ENCODE results near the gene LRAT. TPM values are rescaled to one million over a fixed set of nuclear protein-coding genes. Genes with fewer than 3 reads are reported as not detected.
"Not testable (repeated sequence)": the region's sequence is repeated elsewhere in the genome, so short reads cannot be mapped to it uniquely, and the experiment has no call there.

Gene LRAT
- polyA plus RNA-seq (2013, experiment 1 of 2), result 0.29 TPM
- polyA plus RNA-seq (2013, experiment 2 of 2), result 0.25 TPM

DNA sequence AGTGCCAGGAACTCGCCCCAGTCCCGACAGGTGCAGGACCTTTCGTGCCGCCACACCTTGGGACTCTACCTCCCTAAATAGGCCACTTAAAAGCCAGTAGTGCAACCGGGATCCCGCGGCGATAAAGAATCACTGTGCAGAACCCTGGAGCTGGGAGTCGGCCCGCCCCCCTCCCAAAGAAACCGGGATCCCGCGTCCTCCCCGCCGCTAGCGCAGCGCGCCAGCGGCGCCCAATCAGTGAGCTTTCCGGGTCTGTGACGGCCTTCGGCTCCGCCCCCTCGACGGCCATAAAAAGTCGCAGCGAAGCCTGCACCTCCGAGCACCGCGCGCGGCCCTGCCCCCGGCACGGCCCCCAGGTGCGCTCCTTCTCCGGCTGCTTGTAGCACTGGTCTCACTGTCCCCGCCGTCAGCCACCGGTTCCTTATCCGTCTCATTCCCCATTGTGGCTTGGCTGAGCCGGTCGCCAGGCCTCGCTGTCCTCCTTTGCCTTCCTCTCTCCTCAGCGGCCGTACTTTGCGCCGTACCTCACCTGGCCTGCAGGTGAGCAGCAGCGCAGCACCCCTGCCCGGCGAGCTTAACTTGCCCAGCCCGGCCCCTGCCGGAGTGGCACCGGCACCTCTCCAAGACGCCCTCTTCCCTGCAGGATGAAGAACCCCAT is at the start of gene LRAT:
Gene LRAT, plus strand, starts transcription at position 318 of the 658 bp plus-strand sequence. Its CDS starts 327 bp downstream, at position 645.
- 0 to 1% methylated on average over 35 to 46 of the region's 55 CpGs for WGBS, 2 experiments (ENCODE audit: insufficient coverage in 2 of 2)
- H3K36me3 ChIP-seq (ENCODE audit: control insufficient read depth, insufficient read depth, low read length), result no peaks in the 10 kb centered on the region
- H3K27ac ChIP-seq (ENCODE audit: low read depth, low read length, severe bottlenecking), result no peak within 1 kb of the TSS
- H3K4me3 ChIP-seq (ENCODE audit: extremely low read depth, insufficient read depth, low read length, poor library complexity, severe bottlenecking), result peak within 1 kb of the TSS; percentile 38
- H3K9me3 ChIP-seq (ENCODE audit: control insufficient read depth, low read length), result no peaks in the 10 kb centered on the region
- H3K4me1 ChIP-seq (ENCODE audit: control insufficient read depth, insufficient read depth, low read length, poor library complexity, severe bottlenecking), result peaks cover 22% of the 10 kb centered on the region

DNA sequence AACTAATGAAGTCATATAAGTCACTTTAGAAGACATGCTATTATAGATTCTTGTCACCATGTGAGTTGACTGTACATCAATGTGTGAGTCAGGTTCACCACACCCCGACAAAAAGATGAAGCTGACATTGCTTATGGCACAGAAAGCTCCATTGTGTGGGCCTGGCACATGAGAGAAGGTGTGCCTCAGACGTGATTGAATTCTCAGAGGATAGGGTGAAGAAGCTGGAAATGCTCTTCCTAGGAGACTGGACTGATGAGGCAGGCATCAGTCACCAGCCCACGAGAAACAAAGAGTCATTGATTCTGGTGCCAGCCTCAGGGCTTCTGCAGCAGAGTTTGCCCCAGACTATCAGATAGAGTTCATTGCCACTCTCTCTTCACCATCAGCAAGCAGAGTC is 35.9 kb upstream of the LRAT start:
- no peak overlapping the region for H3K4me3 ChIP-seq (ENCODE audit: extremely low read depth, insufficient read depth, low read length, poor library complexity, severe bottlenecking)
- H3K27ac ChIP-seq (ENCODE audit: low read depth, low read length, severe bottlenecking), result no peak overlapping the region
- H3K4me1 ChIP-seq (ENCODE audit: control insufficient read depth, insufficient read depth, low read length, poor library complexity, severe bottlenecking), result no peaks in the 10 kb centered on the region
- H3K36me3 ChIP-seq (ENCODE audit: control insufficient read depth, insufficient read depth, low read length), result no peaks in the 10 kb centered on the region
- 74 to 89% methylated on average over 3 of the region's 3 CpGs for WGBS, 2 experiments (ENCODE audit: insufficient coverage in 2 of 2)
- H3K9me3 ChIP-seq (ENCODE audit: control insufficient read depth, low read length), result no peaks in the 10 kb centered on the region

DNA sequence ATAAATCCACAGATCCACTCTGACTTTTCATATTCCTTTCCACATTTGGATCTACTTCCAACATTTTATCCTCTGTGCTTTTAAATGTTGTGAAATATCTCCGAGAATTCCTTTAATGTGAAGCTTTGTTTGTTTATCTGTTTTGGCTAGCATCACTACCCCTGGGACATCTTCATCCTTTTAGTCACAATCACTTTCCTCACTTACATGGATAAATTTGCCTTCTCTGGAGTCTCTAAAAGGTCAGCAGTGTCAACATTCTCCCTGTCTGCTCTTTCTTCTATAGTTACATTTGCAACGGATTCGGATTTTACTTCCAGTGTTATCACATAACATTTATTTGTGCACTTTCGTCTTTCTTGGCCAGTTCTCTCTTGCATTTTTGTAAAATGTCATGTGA is 34.2 kb upstream of the LRAT start:
- 79% methylated on average over 3 of the region's 4 CpGs; no CpG with 5 or more reads in 1 of the 2 experiments for WGBS, 2 experiments (ENCODE audit: insufficient coverage in 2 of 2)
- Histone ChIP-seq H3K4me3 (ENCODE audit: extremely low read depth, insufficient read depth, low read length, poor library complexity, severe bottlenecking) (no peak overlapping the region), H3K36me3 (ENCODE audit: control insufficient read depth, insufficient read depth, low read length) (no peaks in the 10 kb centered on the region), H3K9me3 (ENCODE audit: control insufficient read depth, low read length) (no peaks in the 10 kb centered on the region), H3K27ac (ENCODE audit: low read depth, low read length, severe bottlenecking) (no peak overlapping the region), H3K4me1 (ENCODE audit: control insufficient read depth, insufficient read depth, low read length, poor library complexity, severe bottlenecking) (no peaks in the 10 kb centered on the region)

DNA sequence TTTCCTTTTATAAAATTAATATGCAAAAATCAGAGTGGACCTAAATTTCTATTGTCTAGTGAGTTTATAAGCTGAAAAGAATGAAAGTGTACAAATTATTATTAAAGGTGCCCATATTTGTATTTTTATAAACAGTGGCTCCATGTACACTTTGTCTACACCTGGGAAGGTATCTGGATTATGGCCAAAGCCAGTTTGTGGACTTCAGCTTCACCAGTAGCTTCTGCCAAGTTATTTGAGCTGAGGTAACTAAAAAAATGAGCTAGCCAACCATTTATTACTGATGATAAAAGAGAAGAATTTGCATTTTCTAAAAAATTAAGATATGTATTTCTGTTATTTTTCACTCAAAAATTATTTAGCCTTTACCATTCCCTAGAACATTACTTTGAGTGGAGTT is 32.3 kb upstream of the LRAT start:
- Histone ChIP-seq H3K36me3 (ENCODE audit: control insufficient read depth, insufficient read depth, low read length) (no peaks in the 10 kb centered on the region), H3K4me1 (ENCODE audit: control insufficient read depth, insufficient read depth, low read length, poor library complexity, severe bottlenecking) (no peaks in the 10 kb centered on the region), H3K27ac (ENCODE audit: low read depth, low read length, severe bottlenecking) (no peak overlapping the region), H3K4me3 (ENCODE audit: extremely low read depth, insufficient read depth, low read length, poor library complexity, severe bottlenecking) (no peak overlapping the region), H3K9me3 (ENCODE audit: control insufficient read depth, low read length) (no peaks in the 10 kb centered on the region)

DNA sequence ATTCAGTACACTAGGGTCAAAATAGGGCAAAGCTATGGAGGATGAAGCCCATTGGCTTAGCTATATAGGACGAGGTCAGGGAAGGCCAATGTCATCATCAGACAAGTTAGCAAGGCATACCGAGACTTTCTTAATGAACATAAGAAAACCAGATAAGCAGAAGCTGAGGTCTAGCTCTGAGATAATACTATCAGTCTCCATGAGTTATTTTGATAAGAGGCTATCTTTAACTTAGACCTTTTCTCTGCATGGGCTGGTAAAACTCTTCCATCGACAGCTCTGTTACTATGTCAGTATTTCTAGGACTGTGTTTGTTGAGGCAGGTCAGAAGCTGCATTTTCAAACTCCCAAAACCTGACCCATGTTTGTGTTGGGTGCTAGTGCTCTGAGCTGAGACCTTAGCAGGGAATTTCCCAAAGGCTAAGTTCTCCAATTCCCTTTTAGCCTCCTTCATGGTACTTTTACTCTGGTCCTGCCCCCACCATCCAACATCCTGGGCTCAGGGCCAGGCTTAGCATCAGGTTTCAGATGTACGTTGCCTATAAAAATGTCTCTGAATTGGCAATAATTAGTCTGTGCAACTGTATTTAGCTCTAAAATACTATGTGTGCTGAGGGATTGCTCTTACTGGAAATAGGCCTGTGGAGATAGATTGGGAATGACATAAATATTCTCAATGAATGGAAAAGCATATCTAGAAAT is 29.3 kb upstream of the LRAT start:
- Histone ChIP-seq H3K36me3 (ENCODE audit: control insufficient read depth, insufficient read depth, low read length) (no peaks in the 10 kb centered on the region), H3K4me1 (ENCODE audit: control insufficient read depth, insufficient read depth, low read length, poor library complexity, severe bottlenecking) (peaks cover 5% of the 10 kb centered on the region), H3K27ac (ENCODE audit: low read depth, low read length, severe bottlenecking) (no peak overlapping the region), H3K9me3 (ENCODE audit: control insufficient read depth, low read length) (no peaks in the 10 kb centered on the region), H3K4me3 (ENCODE audit: extremely low read depth, insufficient read depth, low read length, poor library complexity, severe bottlenecking) (no peak overlapping the region)
- 86 to 95% methylated on average over 1 to 3 of the region's 4 CpGs for WGBS, 2 experiments (ENCODE audit: insufficient coverage in 2 of 2)

DNA sequence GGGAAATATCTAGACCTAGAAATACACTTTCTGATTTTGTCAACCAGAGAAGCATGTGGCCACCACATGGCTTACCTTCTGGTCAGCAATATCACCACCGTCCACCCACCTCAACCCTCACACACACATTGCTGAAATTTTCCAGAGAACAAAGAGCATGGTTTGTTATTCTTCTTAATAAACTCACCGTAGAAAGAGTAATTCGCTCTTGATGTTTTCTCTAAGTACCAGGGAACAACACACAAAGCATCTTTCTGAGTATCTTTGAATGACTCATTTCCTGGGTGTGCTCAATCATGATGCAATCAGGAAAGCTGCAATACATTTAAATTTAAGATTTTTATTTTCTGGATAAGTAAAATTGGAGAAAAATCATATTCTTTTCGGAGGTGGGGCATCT is 24.7 kb upstream of the LRAT start:
- Histone ChIP-seq H3K4me1 (ENCODE audit: control insufficient read depth, insufficient read depth, low read length, poor library complexity, severe bottlenecking) (peaks cover 5% of the 10 kb centered on the region), H3K4me3 (ENCODE audit: extremely low read depth, insufficient read depth, low read length, poor library complexity, severe bottlenecking) (no peak overlapping the region), H3K27ac (ENCODE audit: low read depth, low read length, severe bottlenecking) (no peak overlapping the region), H3K9me3 (ENCODE audit: control insufficient read depth, low read length) (no peaks in the 10 kb centered on the region), H3K36me3 (ENCODE audit: control insufficient read depth, insufficient read depth, low read length) (no peaks in the 10 kb centered on the region)
- WGBS, 2 experiments (ENCODE audit: insufficient coverage in 2 of 2), result 94% methylated on average over 2 of the region's 4 CpGs

DNA sequence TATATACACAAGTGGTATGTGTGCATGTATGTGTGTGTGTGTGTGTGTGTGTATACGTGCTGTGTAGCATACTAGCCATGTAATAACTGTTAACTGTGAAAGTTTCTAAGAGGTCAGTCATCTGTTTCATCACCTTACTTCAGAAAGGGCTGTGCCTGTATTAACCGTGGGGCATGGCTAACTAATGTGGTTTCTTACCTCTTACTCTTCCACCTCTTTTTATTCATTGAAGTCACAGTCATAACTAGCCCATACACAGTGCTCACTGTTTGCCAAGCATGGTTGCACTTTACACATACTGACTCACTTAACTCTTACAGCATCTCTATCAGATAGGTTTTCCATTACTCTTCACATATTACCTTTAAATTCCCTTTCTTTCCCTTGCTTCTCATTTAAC is 23.7 kb upstream of the LRAT start:
- H3K9me3 ChIP-seq (ENCODE audit: control insufficient read depth, low read length), result no peaks in the 10 kb centered on the region
- H3K27ac ChIP-seq (ENCODE audit: low read depth, low read length, severe bottlenecking), result no peak overlapping the region
- peaks cover 5% of the 10 kb centered on the region for H3K4me1 ChIP-seq (ENCODE audit: control insufficient read depth, insufficient read depth, low read length, poor library complexity, severe bottlenecking)
- no peak overlapping the region for H3K4me3 ChIP-seq (ENCODE audit: extremely low read depth, insufficient read depth, low read length, poor library complexity, severe bottlenecking)
- 60 to 86% methylated on average over 1 to 2 of the region's 2 CpGs for WGBS, 2 experiments (ENCODE audit: insufficient coverage in 2 of 2)
- no peaks in the 10 kb centered on the region for H3K36me3 ChIP-seq (ENCODE audit: control insufficient read depth, insufficient read depth, low read length)

DNA sequence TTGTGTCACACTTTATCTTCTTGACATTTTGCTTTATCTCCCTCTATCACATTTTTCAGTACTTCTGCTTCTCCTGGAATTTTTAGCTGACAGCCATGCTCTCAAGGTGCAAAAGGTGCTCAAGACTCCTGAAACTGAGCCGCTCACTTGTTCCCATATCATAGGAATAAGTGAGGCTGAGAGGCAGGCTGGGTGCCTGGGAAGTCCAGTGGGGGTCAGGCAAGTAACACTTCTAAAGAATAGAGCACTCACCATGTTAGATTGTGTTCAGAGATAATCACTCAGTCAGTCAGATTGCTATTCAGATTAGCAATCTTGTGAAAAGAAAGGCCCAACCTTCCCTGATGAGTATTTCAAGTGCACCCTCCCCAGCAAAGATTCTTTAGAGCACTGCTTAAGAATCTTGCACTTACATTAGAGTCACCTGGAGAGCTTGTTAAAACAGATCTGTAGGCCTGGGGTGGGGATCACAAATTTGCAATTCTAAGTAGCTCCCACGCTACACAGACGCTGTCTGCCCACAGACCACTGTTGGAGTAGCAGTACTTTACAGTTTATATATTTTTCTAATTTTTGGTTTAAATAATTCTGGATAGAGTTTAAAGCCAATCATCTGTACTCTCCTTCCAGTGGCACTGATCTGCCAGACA is 23.1 kb upstream of the LRAT start:
- Histone ChIP-seq H3K4me3 (ENCODE audit: extremely low read depth, insufficient read depth, low read length, poor library complexity, severe bottlenecking) (no peak overlapping the region), H3K4me1 (ENCODE audit: control insufficient read depth, insufficient read depth, low read length, poor library complexity, severe bottlenecking) (peaks cover 5% of the 10 kb centered on the region), H3K27ac (ENCODE audit: low read depth, low read length, severe bottlenecking) (no peak overlapping the region), H3K9me3 (ENCODE audit: control insufficient read depth, low read length) (no peaks in the 10 kb centered on the region), H3K36me3 (ENCODE audit: control insufficient read depth, insufficient read depth, low read length) (no peaks in the 10 kb centered on the region)
- no CpG with 5 or more reads among the region's 3 CpGs for WGBS, 2 experiments (ENCODE audit: insufficient coverage in 2 of 2)

DNA sequence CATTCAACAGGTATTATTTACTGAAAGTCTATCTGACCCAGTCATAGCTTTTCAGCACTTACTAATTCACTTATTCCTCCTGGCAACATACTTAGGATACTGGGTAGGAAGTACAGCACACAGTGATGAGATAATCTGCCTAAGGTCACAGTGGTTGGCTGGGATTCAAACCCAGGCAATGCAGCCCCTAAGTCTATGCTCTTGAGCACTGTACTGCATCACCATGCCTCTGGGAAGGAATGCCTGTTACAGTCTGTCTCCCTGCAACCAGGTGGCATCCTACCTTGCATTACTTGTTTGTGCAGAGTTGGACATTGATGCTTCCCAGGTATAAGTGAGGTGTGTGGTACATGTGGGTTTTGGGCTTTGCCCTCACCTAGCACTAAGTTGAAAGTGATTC is 21.5 kb upstream of the LRAT start:
- H3K27ac ChIP-seq (ENCODE audit: low read depth, low read length, severe bottlenecking), result no peak overlapping the region
- H3K36me3 ChIP-seq (ENCODE audit: control insufficient read depth, insufficient read depth, low read length), result no peaks in the 10 kb centered on the region
- no peak overlapping the region for H3K4me3 ChIP-seq (ENCODE audit: extremely low read depth, insufficient read depth, low read length, poor library complexity, severe bottlenecking)
- H3K4me1 ChIP-seq (ENCODE audit: control insufficient read depth, insufficient read depth, low read length, poor library complexity, severe bottlenecking), result peaks cover 5% of the 10 kb centered on the region
- no peaks in the 10 kb centered on the region for H3K9me3 ChIP-seq (ENCODE audit: control insufficient read depth, low read length)

DNA sequence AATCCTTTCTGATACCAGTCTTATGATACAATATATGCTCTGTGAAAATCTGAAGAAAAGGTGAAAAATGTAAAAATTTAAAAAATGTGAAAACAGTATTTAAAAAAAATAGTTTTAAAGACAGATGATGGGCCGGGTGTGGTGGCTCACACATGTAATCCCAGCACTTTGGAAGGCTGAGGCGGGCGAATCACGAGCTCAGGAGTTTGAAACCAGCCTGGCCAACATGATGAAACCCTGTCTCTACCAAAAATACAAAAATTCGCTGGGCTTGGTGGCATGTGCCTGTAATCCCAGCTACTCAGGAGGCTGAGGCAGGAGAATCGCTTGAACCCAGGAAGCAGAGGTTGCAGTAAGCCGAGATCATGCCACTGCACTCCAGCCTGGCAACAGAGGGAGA is 20.2 kb upstream of the LRAT start:
- not testable (repeated sequence) for H3K9me3 ChIP-seq (ENCODE audit: control insufficient read depth, low read length); H3K36me3 ChIP-seq (ENCODE audit: control insufficient read depth, insufficient read depth, low read length); H3K4me1 ChIP-seq (ENCODE audit: control insufficient read depth, insufficient read depth, low read length, poor library complexity, severe bottlenecking); H3K27ac ChIP-seq (ENCODE audit: low read depth, low read length, severe bottlenecking); H3K4me3 ChIP-seq (ENCODE audit: extremely low read depth, insufficient read depth, low read length, poor library complexity, severe bottlenecking)
- WGBS, 2 experiments (ENCODE audit: insufficient coverage in 2 of 2), result 79 to 80% methylated on average over 1 to 4 of the region's 7 CpGs

DNA sequence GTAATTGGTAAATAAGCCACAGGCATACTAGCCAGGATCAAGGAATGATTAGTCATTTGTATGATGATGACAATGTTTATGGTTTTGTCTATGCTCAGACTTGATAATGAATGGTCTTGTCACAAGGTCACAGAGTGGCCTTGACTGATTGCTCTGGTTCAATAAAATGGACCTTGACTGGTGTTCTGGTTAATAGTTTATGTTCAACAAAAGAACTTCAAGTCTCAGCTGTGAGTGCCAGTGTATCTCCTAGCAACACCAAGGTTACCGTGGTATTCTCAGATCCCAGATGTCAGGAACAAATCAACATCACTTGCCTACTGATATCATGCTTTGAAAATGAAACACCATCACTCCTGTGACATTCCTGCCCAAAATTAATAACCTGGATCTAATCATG is 16.3 kb upstream of the LRAT start:
- H3K27ac ChIP-seq (ENCODE audit: low read depth, low read length, severe bottlenecking), result no peak overlapping the region

More for the DNA sequence above, 16.3 kb upstream of the LRAT start:
- H3K36me3 ChIP-seq (ENCODE audit: control insufficient read depth, insufficient read depth, low read length), result no peaks in the 10 kb centered on the region
- no peak overlapping the region for H3K4me3 ChIP-seq (ENCODE audit: extremely low read depth, insufficient read depth, low read length, poor library complexity, severe bottlenecking)
- 67% methylated on average over 1 of the region's 1 CpG; no CpG with 5 or more reads in 1 of the 2 experiments for WGBS, 2 experiments (ENCODE audit: insufficient coverage in 2 of 2)
- no peaks in the 10 kb centered on the region for H3K9me3 ChIP-seq (ENCODE audit: control insufficient read depth, low read length)
- H3K4me1 ChIP-seq (ENCODE audit: control insufficient read depth, insufficient read depth, low read length, poor library complexity, severe bottlenecking), result no peaks in the 10 kb centered on the region
